Retina (tissue), 1 donor: ENCODE results near the gene NOL4L.
A peak's percentile ranks its signal among the peaks of the same experiment; 100 is the strongest.

Experiments used
- DNase-seq: peaks from one replicate; pipeline ENCODE4 v3.0.0-alpha.2; 2016

Gene NOL4L

DNA sequence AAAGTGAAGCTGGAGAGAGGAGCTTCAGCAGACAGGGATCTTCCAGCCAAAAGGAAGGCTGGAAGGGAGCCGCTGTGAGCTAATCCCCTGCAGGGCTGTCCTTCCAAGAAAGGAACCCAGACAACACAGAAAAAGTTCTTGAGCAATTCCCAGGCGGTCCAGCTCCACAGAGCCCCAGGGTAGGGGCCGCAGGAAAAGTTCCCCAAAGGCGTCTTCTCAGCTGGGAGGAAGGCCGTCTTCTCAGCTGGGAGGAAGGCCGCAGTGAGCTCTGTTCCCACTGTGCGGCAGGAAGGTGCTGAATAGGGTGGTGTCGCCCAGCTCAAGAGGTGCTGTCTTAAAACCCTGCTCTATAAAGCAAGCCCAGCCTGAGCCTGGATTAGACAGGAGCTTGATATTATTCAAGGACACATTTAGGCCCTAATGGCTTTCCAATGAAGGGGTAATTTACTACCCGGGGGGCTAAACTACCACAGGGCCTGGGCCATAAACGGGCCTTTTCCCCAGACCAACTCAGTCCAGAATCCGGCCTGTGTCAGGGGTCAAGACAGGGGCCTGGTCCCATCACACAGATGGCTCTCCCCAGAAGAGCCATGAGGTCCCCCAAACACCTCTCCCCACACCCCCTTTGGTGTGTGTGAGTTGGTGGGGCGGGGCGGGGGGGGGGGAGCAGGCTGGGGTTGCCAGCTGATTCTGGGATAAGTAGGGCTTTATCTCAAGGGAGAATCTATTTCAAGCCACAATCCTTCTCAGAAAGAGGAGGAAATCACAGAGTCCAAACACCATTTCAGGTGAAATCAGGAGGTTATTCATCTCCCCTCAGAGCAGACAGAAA lies 103.6 kb downstream of the NOL4L start:
- peak; percentile 46 for DNase-seq

DNA sequence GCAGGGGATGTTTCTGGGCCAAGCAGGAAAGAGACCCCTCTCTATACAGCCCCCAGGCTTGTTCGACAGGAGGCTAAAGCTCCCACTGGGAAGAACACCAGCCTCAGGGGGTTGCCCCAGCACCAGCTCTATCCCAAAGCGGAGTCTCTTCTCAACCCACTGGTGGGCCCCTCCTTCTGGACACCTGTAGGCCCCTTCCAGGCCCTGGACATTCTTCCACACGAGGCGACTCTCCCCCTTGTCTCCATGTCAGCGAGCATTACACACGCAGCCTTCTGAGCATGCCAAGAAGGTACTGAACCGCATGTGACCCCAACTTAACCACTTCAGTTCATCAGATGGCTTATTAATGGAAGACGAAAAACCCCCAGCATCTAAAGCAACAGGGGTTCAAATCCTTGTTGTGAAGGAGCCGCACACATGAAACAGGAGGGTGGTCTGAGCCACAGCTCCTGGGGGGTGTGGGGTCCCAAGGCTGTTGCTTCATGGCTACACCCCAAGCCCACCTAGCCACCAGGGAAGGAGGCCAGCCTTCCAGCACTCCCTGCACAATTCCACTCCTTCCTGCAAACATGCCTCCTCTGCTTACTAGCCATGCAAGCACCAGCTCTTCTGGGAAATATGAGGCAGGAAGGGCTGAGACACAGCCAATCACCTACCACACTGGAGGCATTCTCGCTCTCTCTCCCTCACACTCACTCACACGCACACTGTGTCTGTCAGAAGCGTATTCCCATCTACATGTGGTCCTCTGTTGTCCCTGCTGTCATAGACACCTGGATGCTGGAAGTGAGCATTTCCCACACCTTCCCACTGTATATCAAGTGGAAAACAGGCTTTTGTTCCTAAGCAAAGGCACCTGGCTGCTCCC lies 104.5 kb downstream of the NOL4L start:
- DNase-seq = peak; percentile 66

GRCh38 chr20:32479697-32480171 lies 105.4 kb downstream of the NOL4L start:
- DNase-seq = peak; percentile 3

GRCh38 chr20:32479012-32479411 lies 106.1 kb downstream of the NOL4L start:
- DNase-seq = peak; percentile 1

- no peak for DNase-seq
Observed at GRCh38 chr20:32478576-32478975, 106.6 kb downstream of the NOL4L start.

- DNase-seq = peak; percentile 1
Observed at GRCh38 chr20:32477594-32478512, 107.3 kb downstream of the NOL4L start.

- DNase-seq = no peak
Observed at GRCh38 chr20:32476684-32477593, 108.2 kb downstream of the NOL4L start.

- peak; percentile 88 for DNase-seq
Observed at GRCh38 chr20:32474967-32475811, 109.9 kb downstream of the NOL4L start.

DNA sequence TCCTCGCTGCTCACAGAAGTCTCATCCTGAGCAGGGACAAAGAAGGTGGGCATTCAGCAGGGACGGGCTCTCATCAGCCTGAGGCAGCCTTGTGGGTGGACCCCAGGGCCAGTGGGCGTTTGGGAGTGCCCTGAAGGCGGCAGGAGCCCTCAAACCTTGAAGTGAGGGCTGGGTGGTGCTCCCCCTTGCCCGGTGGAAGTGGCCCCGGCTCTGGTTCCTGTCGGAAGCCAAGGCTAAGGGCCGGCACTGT lies 110.5 kb downstream of the NOL4L start:
- DNase-seq = no peak

DNA sequence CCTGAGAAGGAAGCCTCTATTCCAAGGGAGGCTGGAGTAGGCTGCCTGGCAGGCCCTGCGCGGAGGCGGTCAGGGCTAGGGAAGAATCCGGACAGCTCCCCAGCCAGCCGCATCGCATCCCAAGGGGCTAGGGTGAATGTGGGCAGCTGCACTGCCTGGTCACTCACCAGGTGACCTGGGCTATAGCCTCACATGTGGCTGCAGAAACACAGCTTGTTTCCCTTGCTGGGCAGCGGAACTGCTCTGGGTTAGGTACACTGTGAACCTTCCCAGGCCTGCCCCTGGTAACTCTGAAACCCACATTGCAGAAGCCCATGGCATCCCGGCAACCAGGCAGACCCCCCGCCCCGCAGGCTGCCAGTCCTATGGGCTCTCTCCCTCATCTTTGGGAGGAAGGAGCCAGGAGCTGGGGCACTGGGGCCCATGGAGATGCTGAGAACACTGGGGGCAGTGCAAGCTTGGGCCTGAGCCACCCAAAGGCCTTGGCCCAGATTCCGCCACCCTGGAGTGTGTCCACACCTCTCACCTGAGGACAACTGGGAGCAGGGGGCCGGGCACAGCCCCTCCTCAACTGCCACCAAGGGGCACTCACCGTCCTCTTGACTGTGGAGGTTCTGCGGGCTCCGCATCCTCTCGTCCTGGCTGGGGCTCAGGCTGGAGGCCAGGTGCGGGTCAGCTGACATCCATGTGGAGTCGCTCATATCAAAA lies 111.0 kb downstream of the NOL4L start:
- DNase-seq = peak; percentile 45

- peak; percentile 54 for DNase-seq
Observed at GRCh38 chr20:32473231-32474008, 111.7 kb downstream of the NOL4L start.

GRCh38 chr20:32472581-32473207 lies 112.4 kb downstream of the NOL4L start:
- no peak for DNase-seq

DNA sequence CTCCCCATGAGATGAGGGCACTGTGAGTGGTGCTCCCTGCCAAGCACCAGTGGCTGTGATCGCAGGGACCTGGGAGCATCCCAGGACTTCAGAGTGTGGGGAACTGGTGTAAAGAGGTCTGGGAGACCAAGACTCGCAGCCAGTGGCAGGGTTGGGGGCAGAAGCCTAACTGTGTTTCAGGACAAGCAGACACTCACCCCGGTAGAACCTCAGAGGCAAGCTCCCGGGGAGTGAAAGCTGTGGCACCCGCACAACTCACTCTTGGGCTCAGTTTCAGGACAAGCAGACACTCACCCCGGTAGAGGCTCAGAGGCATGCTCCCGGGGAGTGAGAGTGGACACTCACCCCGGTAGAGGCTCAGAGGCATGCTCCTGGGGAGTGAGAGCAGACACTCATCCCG lies 114.2 kb downstream of the NOL4L start:
- DNase-seq = no peak

DNA sequence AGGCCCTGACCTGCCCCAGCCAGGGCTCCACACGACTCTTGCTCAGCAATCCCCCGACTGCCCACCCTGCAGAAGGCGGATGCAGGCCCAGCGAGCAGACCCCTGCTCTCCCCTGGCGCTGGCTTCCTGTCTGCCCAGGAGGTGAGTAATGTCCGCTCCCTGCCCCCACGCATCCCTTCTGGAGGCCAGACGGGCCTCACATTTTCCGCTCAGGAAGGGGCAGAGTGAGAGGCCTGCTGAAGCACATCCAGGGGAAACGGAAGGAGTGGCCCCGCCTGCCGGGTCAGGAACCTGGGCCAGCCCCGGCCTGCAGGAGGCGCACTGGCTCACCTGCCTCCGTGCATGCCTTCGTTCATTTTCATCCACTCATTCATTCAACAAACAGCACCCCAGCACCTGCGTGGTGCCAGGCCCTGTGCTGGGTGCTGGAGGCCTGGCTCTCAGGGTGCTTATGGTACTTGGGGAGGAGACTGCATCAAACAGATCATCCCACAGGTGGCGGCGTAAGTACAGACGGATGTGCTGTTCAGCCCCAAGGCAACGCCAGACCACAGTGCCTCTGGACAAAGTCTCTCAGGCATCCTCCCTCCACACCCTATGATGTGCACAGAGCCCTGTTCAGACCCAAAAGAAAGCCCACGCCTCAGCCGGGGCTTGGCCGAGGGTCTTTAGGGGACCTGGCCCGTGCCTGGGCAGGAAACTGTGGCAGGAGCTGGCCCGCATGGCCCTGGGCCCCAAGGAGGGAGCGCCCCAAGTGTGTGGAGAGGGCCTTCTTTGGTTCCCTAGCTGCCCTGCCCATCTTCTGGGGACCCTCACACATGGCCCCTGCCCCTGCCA lies 114.9 kb downstream of the NOL4L start:
- DNase-seq = no peak

DNA sequence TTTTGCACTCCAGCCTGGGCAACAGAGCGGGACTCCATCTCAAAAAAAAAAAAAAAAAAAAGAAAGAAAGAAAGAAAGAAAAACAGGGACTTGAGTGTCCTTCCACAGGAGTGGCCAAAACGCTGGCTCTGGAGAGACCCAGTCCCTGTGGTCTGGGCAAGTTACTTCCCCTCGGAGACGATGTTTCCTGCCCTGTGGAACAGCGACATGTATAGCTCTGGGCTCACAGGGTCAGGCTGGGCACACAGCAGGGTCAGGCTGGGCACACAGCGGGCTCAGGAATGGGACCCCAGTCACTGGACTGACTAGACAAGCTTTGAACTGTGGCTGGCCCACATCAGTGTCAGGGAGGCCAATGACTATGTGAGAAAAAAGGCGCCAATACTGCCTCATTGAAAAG lies 116.3 kb downstream of the NOL4L start:
- DNase-seq = no peak

GRCh38 chr20:32468313-32468640 lies 116.9 kb downstream of the NOL4L start:
- no peak for DNase-seq

DNA sequence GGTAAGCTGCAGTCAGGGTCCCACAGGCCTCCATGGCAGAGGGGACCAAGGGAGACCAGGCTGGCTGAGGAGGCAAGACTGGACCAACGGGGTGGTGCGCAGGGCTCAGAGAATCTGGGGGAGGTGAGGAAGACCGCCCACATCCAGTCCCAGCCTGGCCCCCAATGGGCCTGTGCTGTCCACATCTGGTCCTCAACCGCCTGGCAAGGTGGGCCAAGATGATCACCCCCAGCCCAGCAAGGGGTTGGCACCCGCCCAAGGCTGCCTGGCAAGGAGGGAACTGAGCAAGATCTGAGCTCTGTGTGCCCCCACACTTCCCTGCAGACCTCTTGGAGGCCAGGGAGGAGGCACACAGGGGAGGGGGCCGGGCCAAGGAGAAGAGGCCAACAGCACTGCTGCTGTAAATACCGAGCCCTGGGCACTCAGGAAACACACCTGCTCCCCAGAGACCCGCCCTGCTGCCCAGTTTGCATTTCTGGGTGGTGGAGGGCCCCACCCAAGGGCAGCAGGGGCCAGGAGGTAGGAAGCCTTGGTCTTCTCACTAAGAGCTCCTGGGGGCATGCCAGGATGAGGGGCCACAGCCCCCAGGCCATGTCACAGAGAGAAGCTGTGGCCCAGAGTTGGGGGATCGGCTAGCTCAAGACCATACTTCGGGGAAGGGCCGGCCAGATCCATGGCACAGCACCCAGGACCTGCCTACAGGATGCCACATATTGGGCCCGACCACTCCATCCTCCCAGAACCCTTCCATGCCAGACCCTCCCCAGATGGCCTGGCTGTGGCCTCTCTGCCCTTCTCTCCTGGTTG lies 117.4 kb downstream of the NOL4L start:
- DNase-seq = no peak
